Vagina (tissue), 2 donors: ENCODE data around the gene MRTFA. TPM values are rescaled to one million over a fixed set of nuclear protein-coding genes. Genes with fewer than 3 reads are reported as not detected.

ENCODE experiments used
- DNase-seq, 2 donors: peaks; one replicate each; pipeline ENCODE4 v3.0.0-alpha.2; 2017; ENCODE audit errors: extremely low spot score in 2 of 2
- H3K27ac ChIP-seq: fragments of 200-600 bp; sonication (generic); one replicate; pipeline ENCODE4 v1.5.1; 2019
- H3K27me3 ChIP-seq: fragments of 200-600 bp; sonication (generic); one replicate; pipeline ENCODE4 v1.5.1; 2019
- H3K36me3 ChIP-seq, 2 donors: fragments of 200-600 bp; sonication (generic); one replicate each; pipeline ENCODE4 v1.5.1; 2017 to 2019
- H3K4me1 ChIP-seq: fragments of 200-600 bp; sonication (generic); one replicate; pipeline ENCODE4 v1.5.1; 2019
- H3K4me3 ChIP-seq, 2 donors: fragments of 200-600 bp; sonication (generic); 1 replicate in 1 of 2; 2 replicates in 1 of 2; pipeline ENCODE4 v1.5.1; 2016 to 2019
- H3K9me3 ChIP-seq: fragments of 200-600 bp; sonication (generic); one replicate; pipeline ENCODE4 v1.5.1; 2019
- CTCF ChIP-seq, 3 experiments: fragments of 450-650 bp in 2 of 3; fragments of 200-600 bp in 1 of 3; sonication (generic) in 1 of 3; IDR thresholded peaks; one replicate each; pipeline ENCODE4 v1.5.1; 2017 to 2019; ENCODE audit warnings: antibody characterized with exemption in 3 of 3, mild to moderate bottlenecking in 2 of 3, moderate library complexity in 2 of 3
- POLR2A ChIP-seq, 2 donors: fragments of 450-650 bp; IDR thresholded peaks; one replicate each; pipeline ENCODE4 v1.6.1; 2017; ENCODE audit warnings: antibody characterized with exemption in 2 of 2, mild to moderate bottlenecking in 2 of 2, moderate library complexity in 2 of 2
- POLR2AphosphoS5 ChIP-seq, 2 donors: sonication (generic); formaldehyde crosslinking; IDR thresholded peaks; one replicate each; pipeline ENCODE4 v1.9.0; 2017; ENCODE audit warnings: antibody characterized with exemption in 2 of 2, mild to moderate bottlenecking in 2 of 2, low read depth in 1 of 2; ENCODE audit not compliant: insufficient read depth in 1 of 2
- intact Hi-C: fragments of 100-400 bp; cut with DNase I; formaldehyde crosslinking; loops from one replicate; pipeline ENCODE4 v1.15.1; 2023
- total RNA-seq: library from RNA; depleted of rRNA; stranded (reverse); fragments of >200 nt; gene quantifications from one replicate; pipeline ENCODE4 v1.2.3, GENCODE V29; 2016

MRTFA gene
- total RNA-seq, 1 donor from 2014 or later = 99.4 TPM

- intact Hi-C loops = no loop called here
- TF ChIP-seq CTCF (IDR thresholded peaks at IDR 0.05) (no peak), POLR2A (IDR thresholded peaks at IDR 0.05) (no peak), POLR2AphosphoS5 (IDR thresholded peaks at IDR 0.05; ENCODE audit: insufficient read depth in 1 of 2, low read depth in 1 of 2) (no peak)
- Histone ChIP-seq H3K27ac (no peak overlapping the region), H3K27me3 (no peaks in the 10 kb centered on the region), H3K4me1 (no peaks in the 10 kb centered on the region), H3K36me3 (peaks cover 4 to 48% of the 10 kb centered on the region in 2 donors), H3K9me3 (no peaks in the 10 kb centered on the region), H3K4me3 (no peak overlapping the region)
- no peak for DNase-seq
These were observed 225.0 kb downstream of the MRTFA start for GRCh38 chr22:40411506-40411861.

- H3K27ac ChIP-seq = no peak overlapping the region
- intact Hi-C loops = no loop called here
- H3K4me1 ChIP-seq = no peaks in the 10 kb centered on the region
- H3K27me3 ChIP-seq = no peaks in the 10 kb centered on the region
- no peaks in the 10 kb centered on the region for H3K9me3 ChIP-seq
- TF ChIP-seq POLR2AphosphoS5 (IDR thresholded peaks at IDR 0.05; ENCODE audit: insufficient read depth in 1 of 2, low read depth in 1 of 2) = no peak
- TF ChIP-seq CTCF (IDR thresholded peaks at IDR 0.05) = no peak
- TF ChIP-seq POLR2A (IDR thresholded peaks at IDR 0.05) = no peak
- no peak for DNase-seq
- H3K4me3 ChIP-seq = no peak overlapping the region
- H3K36me3 ChIP-seq = peaks cover 4 to 53% of the 10 kb centered on the region in 2 donors
These were observed 225.6 kb downstream of the MRTFA start for GRCh38 chr22:40410731-40411505.

GRCh38 chr22:40410272-40410671 lies 226.2 kb downstream of the MRTFA start:
- Histone ChIP-seq H3K27ac (no peak overlapping the region), H3K27me3 (no peaks in the 10 kb centered on the region), H3K9me3 (no peaks in the 10 kb centered on the region), H3K36me3 (peaks cover 4 to 60% of the 10 kb centered on the region in 2 donors), H3K4me1 (no peaks in the 10 kb centered on the region), H3K4me3 (no peak overlapping the region)
- no peak for DNase-seq
- intact Hi-C loops = no loop called here
- no peak for TF ChIP-seq POLR2A (IDR thresholded peaks at IDR 0.05)
- TF ChIP-seq CTCF (IDR thresholded peaks at IDR 0.05) = no peak
- TF ChIP-seq POLR2AphosphoS5 (IDR thresholded peaks at IDR 0.05; ENCODE audit: insufficient read depth in 1 of 2, low read depth in 1 of 2) = no peak

GRCh38 chr22:40409613-40410113 lies 226.9 kb downstream of the MRTFA start:
- Histone ChIP-seq H3K27ac (no peak overlapping the region), H3K4me1 (no peaks in the 10 kb centered on the region), H3K9me3 (no peaks in the 10 kb centered on the region), H3K27me3 (no peaks in the 10 kb centered on the region), H3K4me3 (no peak overlapping the region), H3K36me3 (peaks cover 4 to 66% of the 10 kb centered on the region in 2 donors)
- TF ChIP-seq POLR2A (IDR thresholded peaks at IDR 0.05) (no peak), CTCF (IDR thresholded peaks at IDR 0.05) (no peak), POLR2AphosphoS5 (IDR thresholded peaks at IDR 0.05; ENCODE audit: insufficient read depth in 1 of 2, low read depth in 1 of 2) (peak in 1 of 2 donors; percentile 21)
- intact Hi-C loops = no loop called here
- no peak for DNase-seq
